Measurements from ENCODE around the gene NUS1. TPM values are rescaled to one million over a fixed set of nuclear protein-coding genes. Genes with fewer than 3 reads are reported as not detected.
A peak's percentile ranks its signal among the peaks of the same experiment; 100 is the strongest.

Gene NUS1
- total RNA-seq, 1 experiment from 2014 or later, result 41.1 TPM

DNA sequence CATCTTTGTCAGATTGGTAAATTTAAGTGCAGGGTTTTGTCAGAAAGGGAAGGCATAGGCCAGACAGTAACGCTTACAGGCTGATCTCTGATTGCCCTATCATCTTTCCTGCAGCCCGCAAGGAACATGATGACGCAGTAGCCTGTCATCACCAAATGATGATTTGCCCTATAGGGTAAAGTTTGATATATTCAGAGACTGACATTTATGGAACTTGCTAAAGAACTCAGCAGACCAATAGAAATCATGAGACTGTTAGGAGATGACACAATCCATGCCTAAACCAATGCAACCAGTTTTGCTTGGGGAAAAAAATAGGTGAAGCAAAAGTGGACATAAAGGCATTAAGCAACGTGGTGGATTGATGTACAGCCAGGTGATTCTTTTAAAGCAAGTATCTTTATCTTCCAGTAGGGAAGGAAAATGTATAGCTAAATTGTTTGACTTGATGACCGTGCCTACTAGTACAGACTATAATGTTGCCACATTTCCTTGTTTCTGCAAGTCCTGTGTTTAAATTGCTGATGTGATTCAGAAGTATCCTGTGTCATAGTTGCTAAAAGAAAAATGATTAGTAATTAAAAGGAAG, 2.4 kb downstream of the NUS1 start:
- TF ChIP-seq, protein P1, sequence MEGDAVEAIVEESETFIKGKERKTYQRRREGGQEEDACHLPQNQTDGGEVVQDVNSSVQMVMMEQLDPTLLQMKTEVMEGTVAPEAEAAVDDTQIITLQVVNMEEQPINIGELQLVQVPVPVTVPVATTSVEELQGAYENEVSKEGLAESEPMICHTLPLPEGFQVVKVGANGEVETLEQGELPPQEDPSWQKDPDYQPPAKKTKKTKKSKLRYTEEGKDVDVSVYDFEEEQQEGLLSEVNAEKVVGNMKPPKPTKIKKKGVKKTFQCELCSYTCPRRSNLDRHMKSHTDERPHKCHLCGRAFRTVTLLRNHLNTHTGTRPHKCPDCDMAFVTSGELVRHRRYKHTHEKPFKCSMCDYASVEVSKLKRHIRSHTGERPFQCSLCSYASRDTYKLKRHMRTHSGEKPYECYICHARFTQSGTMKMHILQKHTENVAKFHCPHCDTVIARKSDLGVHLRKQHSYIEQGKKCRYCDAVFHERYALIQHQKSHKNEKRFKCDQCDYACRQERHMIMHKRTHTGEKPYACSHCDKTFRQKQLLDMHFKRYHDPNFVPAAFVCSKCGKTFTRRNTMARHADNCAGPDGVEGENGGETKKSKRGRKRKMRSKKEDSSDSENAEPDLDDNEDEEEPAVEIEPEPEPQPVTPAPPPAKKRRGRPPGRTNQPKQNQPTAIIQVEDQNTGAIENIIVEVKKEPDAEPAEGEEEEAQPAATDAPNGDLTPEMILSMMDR (IDR thresholded peaks at IDR 0.05; ENCODE audit: insufficient read depth in 1 of 2, low read depth in 1 of 2, low read length in 1 of 2, severe bottlenecking in 1 of 2, unreplicated experiment in 1 of 2), result no peak
- H3K4me3 Mint-ChIP-seq (ENCODE audit: unreplicated experiment), result peak overlapping the region; percentile 80
- H3K27me3 Mint-ChIP-seq (ENCODE audit: insufficient read depth, unreplicated experiment), result no peaks in the 10 kb centered on the region
- H3K4me3 ChIP-seq (ENCODE audit: low read depth, low read length), result no peak overlapping the region
- no peaks in the 10 kb centered on the region for H3K9me3 Mint-ChIP-seq (ENCODE audit: unreplicated experiment)
- DNase-seq, result no peak
- no TSS peak for BruUV-seq (replicated peaks)
- peaks cover 21% of the 10 kb centered on the region for H3K4me1 Mint-ChIP-seq (ENCODE audit: low read depth, unreplicated experiment)
- H3K36me3 Mint-ChIP-seq (ENCODE audit: insufficient read depth, unreplicated experiment), result peaks cover 21% of the 10 kb centered on the region
- intact Hi-C loops (cut with micrococcal nuclease; ENCODE audit: unreplicated experiment), result no loop called here
- no peaks in the 10 kb centered on the region for H3K27me3 ChIP-seq (replicated peaks; ENCODE audit: control insufficient read depth, insufficient read depth, low read length)
- peaks cover 6% of the 10 kb centered on the region; the same call in 1 of the 2 replicates for H3K4me1 ChIP-seq
- ChIA-PET POLR2A (no interaction called here), CTCF (no interaction called here)
- no peaks in the 10 kb centered on the region for H3K36me3 ChIP-seq (ENCODE audit: control insufficient read depth, insufficient read depth, low read length)
- H3K9me3 ChIP-seq, result no peaks in the 10 kb centered on the region
- H3K27ac Mint-ChIP-seq (ENCODE audit: unreplicated experiment), result peak overlapping the region; percentile 18

- no peaks in the 10 kb centered on the region for H3K27me3 Mint-ChIP-seq (ENCODE audit: insufficient read depth, unreplicated experiment)
- H3K27ac Mint-ChIP-seq (ENCODE audit: unreplicated experiment), result no peak overlapping the region
- peaks cover 17% of the 10 kb centered on the region for H3K4me1 Mint-ChIP-seq (ENCODE audit: low read depth, unreplicated experiment)
- Histone ChIP-seq H3K4me1 (peaks cover 6% of the 10 kb centered on the region; the same call in 1 of the 2 replicates), H3K4me3 (ENCODE audit: low read depth, low read length) (no peak overlapping the region), H3K27me3 (replicated peaks; ENCODE audit: control insufficient read depth, insufficient read depth, low read length) (no peaks in the 10 kb centered on the region), H3K36me3 (ENCODE audit: control insufficient read depth, insufficient read depth, low read length) (no peaks in the 10 kb centered on the region), H3K9me3 (no peaks in the 10 kb centered on the region)
- ChIA-PET CTCF (no interaction called here), POLR2A (no interaction called here)
- no peaks in the 10 kb centered on the region for H3K9me3 Mint-ChIP-seq (ENCODE audit: unreplicated experiment)
- TF ChIP-seq, protein P1 (IDR thresholded peaks at IDR 0.05; ENCODE audit: insufficient read depth in 1 of 2, low read depth in 1 of 2, low read length in 1 of 2, severe bottlenecking in 1 of 2, unreplicated experiment in 1 of 2), result no peak
- DNase-seq, result no peak
- intact Hi-C loops (cut with micrococcal nuclease; ENCODE audit: unreplicated experiment), result no loop called here
- peaks cover 14% of the 10 kb centered on the region for H3K36me3 Mint-ChIP-seq (ENCODE audit: insufficient read depth, unreplicated experiment)
- no TSS peak for BruUV-seq (replicated peaks)
- no peak overlapping the region for H3K4me3 Mint-ChIP-seq (ENCODE audit: unreplicated experiment)
These were observed 6.0 kb downstream of the NUS1 start for GRCh38 chr6:117681162-117681741.

DNA sequence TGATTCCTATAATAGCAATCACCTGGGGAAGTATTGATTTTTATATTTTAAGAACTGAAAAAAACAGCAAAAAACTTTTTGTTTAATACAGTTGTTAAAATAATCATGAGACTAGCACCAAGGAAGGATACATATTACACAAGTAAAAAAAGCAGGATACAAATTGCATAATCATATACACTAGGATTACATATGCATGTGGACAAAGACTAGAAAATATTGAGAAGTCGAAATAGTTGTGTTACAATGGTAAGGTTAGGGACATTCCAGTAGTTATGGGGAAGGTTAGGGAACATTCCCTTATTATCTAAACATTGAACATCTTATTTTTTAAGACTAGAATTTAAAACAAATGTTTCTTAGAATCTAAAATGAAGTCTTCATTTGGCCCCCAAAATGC, 9.5 kb downstream of the NUS1 start:
- H3K36me3 Mint-ChIP-seq (ENCODE audit: insufficient read depth, unreplicated experiment), result peaks cover 7% of the 10 kb centered on the region
- no peak overlapping the region for H3K27ac Mint-ChIP-seq (ENCODE audit: unreplicated experiment)
- H3K4me1 ChIP-seq, result no peaks in the 10 kb centered on the region
- intact Hi-C loops (cut with micrococcal nuclease; ENCODE audit: unreplicated experiment), result no loop called here
- no peaks in the 10 kb centered on the region for H3K27me3 Mint-ChIP-seq (ENCODE audit: insufficient read depth, unreplicated experiment)
- BruUV-seq (replicated peaks), result no TSS peak
- no peaks in the 10 kb centered on the region for H3K9me3 ChIP-seq
- H3K4me3 Mint-ChIP-seq (ENCODE audit: unreplicated experiment), result no peak overlapping the region
- H3K4me3 ChIP-seq (ENCODE audit: low read depth, low read length), result no peak overlapping the region
- peaks cover 6% of the 10 kb centered on the region for H3K4me1 Mint-ChIP-seq (ENCODE audit: low read depth, unreplicated experiment)
- TF ChIP-seq, protein P1 (IDR thresholded peaks at IDR 0.05; ENCODE audit: insufficient read depth in 1 of 2, low read depth in 1 of 2, low read length in 1 of 2, severe bottlenecking in 1 of 2, unreplicated experiment in 1 of 2), result no peak
- no peaks in the 10 kb centered on the region for H3K9me3 Mint-ChIP-seq (ENCODE audit: unreplicated experiment)
- CTCF ChIA-PET, result no interaction called here
- DNase-seq, result no peak
- no peaks in the 10 kb centered on the region for H3K27me3 ChIP-seq (replicated peaks; ENCODE audit: control insufficient read depth, insufficient read depth, low read length)
- POLR2A ChIA-PET, result no interaction called here
- no peaks in the 10 kb centered on the region for H3K36me3 ChIP-seq (ENCODE audit: control insufficient read depth, insufficient read depth, low read length)
